B cell (primary cell): ENCODE results near the gene ZIC2. TPM values are rescaled to one million over a fixed set of nuclear protein-coding genes. Genes with fewer than 3 reads are reported as not detected.

ENCODE experiments used
- ATAC-seq: fragments of 200-7000 bp; cut with Tn5 transposase; one replicate; pipeline ENCODE4 v1.10.0; 2021; ENCODE audit warnings: low read depth, mild to moderate bottlenecking, moderate number of reproducible peaks, moderate library complexity
- CTCF ChIA-PET: fragments of 350-600 bp; sonication (Branson Sonifier 250); formaldehyde crosslinking; loops from one replicate; lab custom pipeline; 2021; ENCODE audit warnings: antibody characterized with exemption, inconsistent platforms; lab: Charles Lee
- POLR2A ChIA-PET: fragments of 350-600 bp; sonication (Branson Sonifier 250); formaldehyde crosslinking; loops from one replicate; lab custom pipeline; 2021; ENCODE audit warnings: antibody characterized with exemption; lab: Charles Lee
- DNase-seq: peaks from one replicate; pipeline ENCODE4 v3.0.0; 2013
- H2AFZ ChIP-seq: 2 replicates; pipeline ENCODE4 v1.6.1; 2012; ENCODE audit warnings: mild to moderate bottlenecking, low read depth, low read length; ENCODE audit not compliant: insufficient read depth, poor library complexity, severe bottlenecking
- H3K27ac ChIP-seq, 2 donors: 1 replicate in 1 of 2; 2 replicates in 1 of 2; pipeline ENCODE4 v1.5.1; 2012 to 2013; ENCODE audit warnings: low read length in 2 of 2, mild to moderate bottlenecking in 2 of 2, moderate library complexity in 1 of 2
- H3K27me3 ChIP-seq, 4 experiments: fragments of 200-600 bp in 1 of 4; sonication (generic) in 1 of 4; replicated peaks in 1 of 4; 1 replicate in 2 of 4; 2 replicates in 2 of 4; pipeline versions ENCODE4 v1.6.1 to v1.7.0; 2013 to 2016; ENCODE audit warnings: low read length in 3 of 4, mild to moderate bottlenecking in 2 of 4, mixed read lengths in 1 of 4, moderate library complexity in 1 of 4; ENCODE audit not compliant: insufficient read depth in 4 of 4, control insufficient read depth in 3 of 4; ENCODE audit errors: control extremely low read depth in 1 of 4
- H3K36me3 ChIP-seq, 2 experiments: replicated peaks in 1 of 2; 1 replicate in 1 of 2; 2 replicates in 1 of 2; pipeline versions ENCODE4 v1.6.1 to v1.7.1; 2013; ENCODE audit warnings: low read length in 1 of 2; ENCODE audit not compliant: insufficient read depth in 2 of 2, control insufficient read depth in 1 of 2; ENCODE audit errors: control extremely low read depth in 1 of 2, extremely low read depth in 1 of 2
- H3K4me1 ChIP-seq, 2 donors: fragments of 200-600 bp in 1 of 2; sonication (generic) in 1 of 2; 1 replicate in 1 of 2; 2 replicates in 1 of 2; pipeline versions ENCODE4 v1.5.1 to v1.6.1; 2013 to 2017; ENCODE audit warnings: low read length in 2 of 2; ENCODE audit not compliant: control insufficient read depth in 2 of 2, insufficient read depth in 2 of 2
- H3K4me2 ChIP-seq: replicated peaks from 2 replicates; pipeline ENCODE3; 2012; ENCODE audit warnings: mild to moderate bottlenecking, low read depth, low read length; ENCODE audit not compliant: poor library complexity, severe bottlenecking
- H3K4me3 ChIP-seq, 5 experiments: fragments of 200-600 bp in 1 of 5; sonication (generic) in 1 of 5; 1 replicate in 3 of 5; 2 replicates in 2 of 5; pipeline versions ENCODE4 v1.5.1 to v1.7.0; 2011 to 2016; ENCODE audit warnings: low read length in 4 of 5, mild to moderate bottlenecking in 4 of 5, low read depth in 2 of 5, control low read depth in 1 of 5, moderate library complexity in 1 of 5; ENCODE audit not compliant: insufficient read depth in 1 of 5; ENCODE audit errors: control extremely low read depth in 1 of 5, extremely low read depth in 1 of 5
- H3K79me2 ChIP-seq: fragments of 200-600 bp; sonication (generic); one replicate; pipeline ENCODE4 v1.6.0; 2016; ENCODE audit warnings: low read length; ENCODE audit not compliant: control insufficient read depth, insufficient read depth
- H3K9ac ChIP-seq: fragments of 200-600 bp; sonication (generic); 2 replicates; pipeline ENCODE4 v1.6.1; 2017; ENCODE audit warnings: mild to moderate bottlenecking, low read length, moderate library complexity
- H3K9me3 ChIP-seq, 3 donors: one replicate each; pipeline versions ENCODE4 v1.6.1 to v1.7.1; 2013; ENCODE audit warnings: low read length in 2 of 3; ENCODE audit not compliant: control insufficient read depth in 2 of 3, insufficient read depth in 1 of 3; ENCODE audit errors: control extremely low read depth in 1 of 3
- H4K20me1 ChIP-seq: 2 replicates; pipeline ENCODE4 v1.6.0; 2012; ENCODE audit warnings: mild to moderate bottlenecking, low read length; ENCODE audit not compliant: insufficient read depth, control insufficient read depth, poor library complexity, severe bottlenecking
- H3K27ac Mint-ChIP-seq: one replicate; pipeline ENCODE4 v1.8.0; 2021; ENCODE audit warnings: mixed read lengths
- H3K27me3 Mint-ChIP-seq: one replicate; pipeline ENCODE4 v1.8.0; 2021; ENCODE audit warnings: mixed read lengths
- H3K4me1 Mint-ChIP-seq: one replicate; pipeline ENCODE4 v1.8.0; 2021; ENCODE audit warnings: mixed read lengths
- H3K4me3 Mint-ChIP-seq: one replicate; pipeline ENCODE4 v1.8.0; 2021; ENCODE audit warnings: mixed read lengths
- H3K9me3 Mint-ChIP-seq: one replicate; pipeline ENCODE4 v1.8.0; 2022; ENCODE audit warnings: mixed read lengths; ENCODE audit not compliant: insufficient read depth
- CTCF ChIP-seq: fragments of 200-600 bp; IDR thresholded peaks from one replicate; pipeline ENCODE4 v1.8.0; 2022; ENCODE audit warnings: antibody characterized with exemption, mild to moderate bottlenecking
- EZH2 ChIP-seq: IDR thresholded peaks from 2 replicates; pipeline ENCODE4 v1.6.1; 2012; ENCODE audit warnings: borderline replicate concordance, low read depth, mild to moderate bottlenecking, moderate library complexity, low read length; ENCODE audit not compliant: insufficient read depth, poor library complexity, severe bottlenecking
- WGBS: methylation state at CpG from one replicate; pipeline ENCODE4 v1.1.5; 2013; ENCODE audit warnings: missing lambda C conversion rate; ENCODE audit not compliant: insufficient coverage; 5-methylcytosine and 5-hydroxymethylcytosine counted together
- intact Hi-C: fragments of 100-400 bp; cut with micrococcal nuclease; formaldehyde crosslinking; loops from one replicate; pipeline ENCODE4 v1.10.0; 2022
- polyA plus RNA-seq: library from polyadenylated mRNA; depleted of rRNA; stranded (reverse); fragments of >200 nt; gene quantifications from 2 replicates; pipeline ENCODE4 v1.2.3, GENCODE V29; 2012
- total RNA-seq, 2 donors: library from RNA; stranded (reverse); fragments of 120-200 nt in 1 of 2; gene quantifications; 1 replicate in 1 of 2; 2 replicates in 1 of 2; pipeline versions ENCODE4 v1.2.3 to v1.2.4, GENCODE V29; 2013 to 2022

The ZIC2 gene
- total and polyA plus RNA-seq, 2 donors (not counting 1 experiment from before 2014, with no cell fraction given): not detected

DNA sequence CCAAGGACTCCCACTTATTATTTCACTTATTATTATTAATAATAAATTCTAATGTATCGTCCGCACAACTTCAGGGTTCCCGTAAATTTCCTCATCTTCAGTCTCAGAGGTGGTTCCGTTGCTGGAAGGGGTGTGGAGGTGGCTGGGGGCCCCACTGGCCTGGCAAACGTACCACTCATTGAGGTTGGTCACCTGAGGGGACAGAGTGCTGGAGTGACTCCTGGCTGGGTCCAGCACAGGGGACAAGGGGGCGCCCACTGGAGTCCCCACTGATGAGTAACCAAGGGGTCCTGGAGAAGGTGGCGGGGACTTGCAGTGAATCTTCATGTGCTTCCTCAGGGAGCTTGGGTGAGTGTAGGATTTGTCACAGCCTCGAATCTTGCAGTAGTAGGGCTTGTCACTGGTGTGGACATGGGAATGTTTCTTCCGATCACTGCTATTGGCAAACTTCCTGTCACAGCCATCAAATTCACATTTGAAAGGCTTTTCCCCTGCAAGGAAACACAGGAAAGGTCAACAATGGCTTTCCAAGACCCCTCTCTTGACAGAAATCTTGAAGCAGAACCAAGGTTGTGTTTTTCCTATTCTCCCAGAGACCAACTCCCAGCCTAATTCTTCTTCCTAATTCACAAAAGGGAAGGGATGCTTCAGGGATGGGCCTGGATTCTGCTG is 16.1 kb upstream of the ZIC2 start:
- Histone ChIP-seq H3K4me1 (peaks cover 22 to 30% of the 10 kb centered on the region in 2 donors), H3K4me3 (no peak overlapping the region), H3K27me3 (peaks cover 2 to 68% (median 62%) of the 10 kb centered on the region in 4 experiments), H3K79me2 (no peaks in the 10 kb centered on the region), H3K9me3 (peaks cover 0 to 23% (median 3%) of the 10 kb centered on the region in 3 donors), H3K27ac (no peak overlapping the region), H3K4me2 (no peak overlapping the region), H4K20me1 (no peaks in the 10 kb centered on the region), H2AFZ (no peak overlapping the region), H3K36me3 (no peaks in the 10 kb centered on the region), H3K9ac (no peak overlapping the region)
- ATAC-seq (no peak), DNase-seq (no peak)
- ChIA-PET CTCF (no interaction called here), POLR2A (no interaction called here)
- intact Hi-C loops: no loop called here
- peaks cover 3% of the 10 kb centered on the region for H3K9me3 Mint-ChIP-seq
- no peak overlapping the region for H3K27ac Mint-ChIP-seq
- peaks cover 18% of the 10 kb centered on the region for H3K4me1 Mint-ChIP-seq
- no peak for TF ChIP-seq EZH2
- TF ChIP-seq CTCF: no peak
- no peak overlapping the region for H3K4me3 Mint-ChIP-seq
- peaks cover 67% of the 10 kb centered on the region for H3K27me3 Mint-ChIP-seq
- 86% methylated on average over 5 of the region's 9 CpGs for WGBS

DNA sequence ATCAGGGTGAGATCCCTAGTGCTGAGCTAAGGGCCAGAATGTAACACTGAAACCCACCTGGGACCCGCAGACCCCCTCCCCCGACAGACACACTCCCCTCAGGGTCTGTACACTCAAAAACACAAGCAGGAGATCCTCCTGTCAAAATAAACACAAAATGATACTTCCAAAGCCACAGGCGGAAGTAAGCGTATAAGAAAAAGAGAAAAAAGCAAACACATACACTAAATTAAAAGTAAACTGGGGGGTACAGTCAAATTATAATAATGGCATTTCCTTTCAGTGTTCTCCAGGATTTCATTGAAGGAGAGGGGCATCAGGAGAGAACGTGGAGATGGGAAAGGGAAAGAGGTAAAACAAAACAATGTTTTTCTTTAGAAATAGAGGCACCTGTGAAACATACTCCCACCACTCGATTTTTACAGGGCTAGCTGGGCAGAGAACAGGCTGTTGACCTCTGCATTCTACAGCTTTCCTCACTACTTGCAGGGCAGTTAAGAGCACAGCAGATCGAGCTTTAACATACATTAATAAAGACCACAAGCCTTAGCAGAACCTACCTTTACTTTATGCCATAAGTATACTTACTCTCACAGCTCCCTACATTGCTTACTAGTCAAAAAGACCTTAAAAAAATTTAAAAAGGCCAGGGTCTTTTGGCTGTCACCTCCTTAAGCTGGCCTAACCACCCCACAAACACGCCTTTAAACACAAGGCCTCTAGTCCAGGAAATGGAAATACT is 15.3 kb upstream of the ZIC2 start:
- no peak overlapping the region for H3K27ac Mint-ChIP-seq
- POLR2A ChIA-PET: no interaction called here
- intact Hi-C loops: no loop called here

More for the DNA sequence above, 15.3 kb upstream of the ZIC2 start:
- Histone ChIP-seq H3K36me3 (no peaks in the 10 kb centered on the region), H2AFZ (no peak overlapping the region), H4K20me1 (no peaks in the 10 kb centered on the region), H3K4me2 (no peak overlapping the region), H3K27me3 (peaks cover 2 to 62% (median 57%) of the 10 kb centered on the region in 4 experiments), H3K27ac (no peak overlapping the region), H3K4me3 (no peak overlapping the region), H3K9me3 (peaks cover 0 to 17% (median 2%) of the 10 kb centered on the region in 3 donors), H3K4me1 (peaks cover 23 to 27% of the 10 kb centered on the region in 2 donors), H3K79me2 (no peaks in the 10 kb centered on the region), H3K9ac (no peak overlapping the region)
- Mint-ChIP-seq H3K9me3 (peaks cover 3% of the 10 kb centered on the region), H3K4me3 (no peak overlapping the region), H3K4me1 (peaks cover 18% of the 10 kb centered on the region), H3K27me3 (peaks cover 61% of the 10 kb centered on the region)
- WGBS: 65% methylated on average over 2 of the region's 8 CpGs
- no peak for TF ChIP-seq CTCF
- CTCF ChIA-PET: no interaction called here
- DNase-seq (no peak), ATAC-seq (no peak)
